SK-N-SH (cell line): Measurements from ENCODE around the gene ACER3. TPM values are rescaled to one million over a fixed set of nuclear protein-coding genes. Genes with fewer than 3 reads are reported as not detected.

Experiments
- CTCF ChIA-PET: fragments of 300-600, 350-600 bp; formaldehyde crosslinking; extraction: SDS; loops from one replicate; lab custom pipeline; 2021; lab: Yijun Ruan, JAX
- POLR2A ChIA-PET: fragments of 350-600 bp; sonication (Branson Sonifier 250); formaldehyde crosslinking; extraction: SDS; loops from one replicate; lab custom pipeline; 2020; ENCODE audit warnings: antibody characterized with exemption, inconsistent platforms; lab: Yijun Ruan, JAX
- DNase-seq: peaks from one replicate; pipeline ENCODE4 v3.0.0; 2012
- H2AFZ ChIP-seq: fragments of 200-600 bp; sonication (generic); 2 replicates; pipeline ENCODE4 v1.8.1; 2016; ENCODE audit warnings: antibody characterized with exemption, mild to moderate bottlenecking, low read depth
- H3F3A ChIP-seq: fragments of 200-600 bp; sonication (generic); replicated peaks from 2 replicates; pipeline ENCODE3; 2016; ENCODE audit warnings: antibody characterized with exemption, mild to moderate bottlenecking; ENCODE audit not compliant: insufficient read depth
- H3K27ac ChIP-seq, 2 experiments: fragments of 200-500 bp in 1 of 2; fragments of 200-600 bp in 1 of 2; sonication (Bioruptor generic) in 1 of 2; sonication (generic), shearing (Covaris generic) in 1 of 2; 2 replicates each; pipeline versions ENCODE4 v1.5.1 to v1.6.1; 2014 to 2016; ENCODE audit warnings: low read depth in 2 of 2, inconsistent platforms in 1 of 2, low read length in 1 of 2, mild to moderate bottlenecking in 1 of 2, mixed read lengths in 1 of 2
- H3K27me3 ChIP-seq: fragments of 200-600 bp; sonication (generic), shearing (Covaris generic); 2 replicates; pipeline ENCODE4 v1.6.1; 2016; ENCODE audit warnings: mixed run types; ENCODE audit not compliant: insufficient read depth
- H3K36me3 ChIP-seq, 2 experiments: fragments of 200-500 bp in 1 of 2; fragments of 200-600 bp in 1 of 2; sonication (Bioruptor generic) in 1 of 2; sonication (generic) in 1 of 2; replicated peaks in 1 of 2; 2 replicates each; pipeline versions ENCODE3 to v1.5.1; 2014 to 2016; ENCODE audit warnings: low read length in 1 of 2, mild to moderate bottlenecking in 1 of 2; ENCODE audit not compliant: insufficient read depth in 2 of 2, control insufficient read depth in 1 of 2
- H3K4me1 ChIP-seq, 2 experiments: fragments of 200-500 bp in 1 of 2; fragments of 200-600 bp in 1 of 2; sonication (Bioruptor generic) in 1 of 2; sonication (generic), shearing (Covaris generic) in 1 of 2; 2 replicates each; pipeline versions ENCODE4 v1.5.1 to v1.6.1; 2014 to 2016; ENCODE audit warnings: low read depth in 1 of 2, low read length in 1 of 2, mixed run types in 1 of 2; ENCODE audit not compliant: insufficient read depth in 2 of 2, control insufficient read depth in 1 of 2
- H3K4me2 ChIP-seq: fragments of 200-600 bp; sonication (generic), shearing (Covaris generic); 2 replicates; pipeline ENCODE4 v1.6.1; 2017; ENCODE audit warnings: mixed run types
- H3K4me3 ChIP-seq, 2 experiments: fragments of 200-500 bp in 1 of 2; fragments of 200-600 bp in 1 of 2; sonication (Bioruptor generic) in 1 of 2; sonication (generic), shearing (Covaris generic) in 1 of 2; 2 replicates each; pipeline versions ENCODE4 v1.5.1 to v1.8.1; 2014 to 2016; ENCODE audit warnings: low read depth in 2 of 2, inconsistent platforms in 1 of 2, low read length in 1 of 2, mild to moderate bottlenecking in 1 of 2, mixed read lengths in 1 of 2, moderate library complexity in 1 of 2
- H3K79me2 ChIP-seq: fragments of 200-600 bp; sonication (generic); 2 replicates; pipeline ENCODE4 v1.8.1; 2017; ENCODE audit warnings: mild to moderate bottlenecking; ENCODE audit not compliant: insufficient read depth
- H3K9ac ChIP-seq: fragments of 200-600 bp; sonication (generic); 2 replicates; pipeline ENCODE4 v1.6.1; 2017; ENCODE audit warnings: mixed run types
- H3K9me2 ChIP-seq: fragments of 200-600 bp; sonication (generic); 2 replicates; pipeline ENCODE4 v1.6.1; 2017; ENCODE audit warnings: mixed run types
- H3K9me3 ChIP-seq: fragments of 200-600 bp; sonication (generic); 2 replicates; pipeline ENCODE4 v1.6.1; 2017; ENCODE audit warnings: mixed run types, mild to moderate bottlenecking, moderate library complexity
- H4K20me1 ChIP-seq: fragments of 200-600 bp; sonication (generic); 2 replicates; pipeline ENCODE4 v1.6.1; 2017; ENCODE audit warnings: mild to moderate bottlenecking, mixed run types; ENCODE audit not compliant: insufficient read depth
- EP300 ChIP-seq, 2 experiments: IDR thresholded peaks; 2 replicates each; pipeline versions ENCODE4 v1.4.0 to v1.6.1; 2012; ENCODE audit warnings: borderline replicate concordance in 1 of 2, low read depth in 1 of 2, low read length in 1 of 2
- FOSL2 ChIP-seq: IDR thresholded peaks from 2 replicates; pipeline ENCODE4 v1.4.0; 2012; ENCODE audit warnings: low read depth, mild to moderate bottlenecking, moderate library complexity, borderline replicate concordance
- JUND ChIP-seq: IDR thresholded peaks from 2 replicates; pipeline ENCODE4 v1.4.0; 2012
- MXI1 ChIP-seq: IDR thresholded peaks from 2 replicates; pipeline ENCODE4 v1.6.1; 2012; ENCODE audit warnings: mild to moderate bottlenecking, low read depth, low read length, improper control_type of control experiment
- RAD21 ChIP-seq: IDR thresholded peaks from 2 replicates; pipeline ENCODE4 v1.6.1; 2012; ENCODE audit warnings: mild to moderate bottlenecking, low read length
- SMC3 ChIP-seq: IDR thresholded peaks from 2 replicates; pipeline ENCODE4 v1.6.1; 2012; ENCODE audit warnings: low read depth, low read length, improper control_type of control experiment
- TAF1 ChIP-seq: IDR thresholded peaks from 2 replicates; pipeline ENCODE4 v1.6.1; 2012; ENCODE audit warnings: low read depth, mild to moderate bottlenecking, low read length, moderate library complexity, borderline replicate concordance
- TCF12 ChIP-seq: IDR thresholded peaks from 2 replicates; pipeline ENCODE4 v1.4.0; 2012
- TEAD4 ChIP-seq: IDR thresholded peaks from 2 replicates; pipeline ENCODE4 v1.4.0; 2012; ENCODE audit warnings: mild to moderate bottlenecking, borderline replicate concordance; ENCODE audit not compliant: insufficient read depth
- WGBS: methylation state at CpG from one replicate; pipeline ENCODE4 v1.1.6; 2017; ENCODE audit warnings: low lambda C conversion rate; 5-methylcytosine and 5-hydroxymethylcytosine counted together
- polyA plus RNA-seq, 3 experiments: library from polyadenylated mRNA; depleted of rRNA; stranded (reverse); fragments of >200 nt; gene quantifications; 2 replicates each; pipeline ENCODE4 v1.2.3, GENCODE V29; 2012
- TF ChIP-seq, protein P1 (sequence below): IDR thresholded peaks from 2 replicates; pipeline ENCODE4; 2012
- TF ChIP-seq, protein P2 (sequence below): IDR thresholded peaks from 2 replicates; pipeline ENCODE4 v1.4.0; 2012; ENCODE audit warnings: low read depth, borderline replicate concordance
- TF ChIP-seq, protein P3 (sequence below): fragments of 150-350 bp; IDR thresholded peaks from 2 replicates; pipeline ENCODE4 v1.6.1; 2016; ENCODE audit warnings: mild to moderate bottlenecking, low read depth, low read length
- TF ChIP-seq, protein P4 (sequence below): fragments of 150-350 bp; IDR thresholded peaks from 2 replicates; pipeline ENCODE4 v1.6.1; 2017; ENCODE audit warnings: antibody characterized with exemption, low read length, low read depth, borderline replicate concordance

ACER3 gene
- polyA plus RNA-seq, 1 of the 3 experiments (the other 2 are of a cell fraction), result 5.4 TPM

DNA sequence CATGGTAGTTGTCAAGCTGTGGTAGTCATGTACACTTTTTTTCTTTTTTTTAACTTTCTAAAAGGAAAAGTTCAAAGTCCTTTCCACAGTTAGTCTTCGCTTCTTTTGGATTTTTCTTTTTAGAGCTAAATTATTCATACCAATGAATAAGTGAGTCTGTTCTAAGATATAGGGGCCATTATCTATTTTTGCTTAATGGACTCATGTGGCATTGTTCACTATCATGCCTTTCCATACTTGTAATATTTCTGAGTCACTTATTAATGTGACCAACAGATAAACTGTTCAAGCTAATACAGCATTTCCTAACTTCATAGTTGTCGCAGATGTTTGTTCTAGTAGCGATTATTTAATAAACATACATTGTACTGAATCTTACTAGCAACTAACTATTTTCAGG is 165.5 kb downstream of the ACER3 start (continued):
- TF ChIP-seq, protein P1, sequence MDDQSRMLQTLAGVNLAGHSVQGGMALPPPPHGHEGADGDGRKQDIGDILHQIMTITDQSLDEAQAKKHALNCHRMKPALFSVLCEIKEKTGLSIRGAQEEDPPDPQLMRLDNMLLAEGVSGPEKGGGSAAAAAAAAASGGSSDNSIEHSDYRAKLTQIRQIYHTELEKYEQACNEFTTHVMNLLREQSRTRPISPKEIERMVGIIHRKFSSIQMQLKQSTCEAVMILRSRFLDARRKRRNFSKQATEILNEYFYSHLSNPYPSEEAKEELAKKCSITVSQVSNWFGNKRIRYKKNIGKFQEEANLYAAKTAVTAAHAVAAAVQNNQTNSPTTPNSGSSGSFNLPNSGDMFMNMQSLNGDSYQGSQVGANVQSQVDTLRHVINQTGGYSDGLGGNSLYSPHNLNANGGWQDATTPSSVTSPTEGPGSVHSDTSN, result no peak
- TF ChIP-seq TEAD4 (no peak), MXI1 (no peak), EP300 (IDR thresholded peaks at IDR 0.05; ENCODE audit: borderline replicate concordance in 1 of 2, low read depth in 1 of 2, low read length in 1 of 2) (no peak), TCF12 (no peak)
- TF ChIP-seq, protein P2, sequence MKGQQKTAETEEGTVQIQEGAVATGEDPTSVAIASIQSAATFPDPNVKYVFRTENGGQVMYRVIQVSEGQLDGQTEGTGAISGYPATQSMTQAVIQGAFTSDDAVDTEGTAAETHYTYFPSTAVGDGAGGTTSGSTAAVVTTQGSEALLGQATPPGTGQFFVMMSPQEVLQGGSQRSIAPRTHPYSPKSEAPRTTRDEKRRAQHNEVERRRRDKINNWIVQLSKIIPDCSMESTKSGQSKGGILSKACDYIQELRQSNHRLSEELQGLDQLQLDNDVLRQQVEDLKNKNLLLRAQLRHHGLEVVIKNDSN, result no peak
- TF ChIP-seq, protein P3, sequence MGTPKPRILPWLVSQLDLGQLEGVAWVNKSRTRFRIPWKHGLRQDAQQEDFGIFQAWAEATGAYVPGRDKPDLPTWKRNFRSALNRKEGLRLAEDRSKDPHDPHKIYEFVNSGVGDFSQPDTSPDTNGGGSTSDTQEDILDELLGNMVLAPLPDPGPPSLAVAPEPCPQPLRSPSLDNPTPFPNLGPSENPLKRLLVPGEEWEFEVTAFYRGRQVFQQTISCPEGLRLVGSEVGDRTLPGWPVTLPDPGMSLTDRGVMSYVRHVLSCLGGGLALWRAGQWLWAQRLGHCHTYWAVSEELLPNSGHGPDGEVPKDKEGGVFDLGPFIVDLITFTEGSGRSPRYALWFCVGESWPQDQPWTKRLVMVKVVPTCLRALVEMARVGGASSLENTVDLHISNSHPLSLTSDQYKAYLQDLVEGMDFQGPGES, result no peak

DNA sequence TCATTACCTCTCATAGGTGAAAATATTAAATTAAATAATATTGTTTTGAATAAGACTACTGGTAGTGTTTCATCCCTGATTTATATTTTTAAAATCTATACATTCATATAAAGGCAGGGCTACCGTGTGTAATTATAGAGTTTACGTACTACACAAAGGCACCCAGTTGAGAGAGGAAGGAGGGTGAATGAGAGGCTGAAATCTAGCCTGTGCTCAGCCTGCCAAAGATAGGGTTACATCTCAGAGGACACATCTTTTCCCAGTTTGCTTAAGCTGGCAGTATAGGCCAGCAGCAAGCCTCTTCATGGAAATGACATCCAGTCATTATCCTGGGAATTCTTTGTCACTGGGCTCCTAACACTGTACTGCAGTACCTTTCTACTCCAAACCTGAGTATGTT is 166.0 kb downstream of the ACER3 start:
- H3K9me2 ChIP-seq, result no peaks in the 10 kb centered on the region
- H3K9me3 ChIP-seq, result no peaks in the 10 kb centered on the region
- H3K27me3 ChIP-seq, result no peaks in the 10 kb centered on the region
- no peak overlapping the region for H3K4me2 ChIP-seq
- no peak overlapping the region for H2AFZ ChIP-seq
- 97% methylated on average over 2 of the region's 2 CpGs for WGBS
- H3K27ac ChIP-seq, result no peak overlapping the region
- TF ChIP-seq, protein P1, result no peak
- TF ChIP-seq FOSL2, result no peak
- TF ChIP-seq RAD21, result no peak
- no peak for TF ChIP-seq JUND
- TF ChIP-seq TAF1, result no peak
- TF ChIP-seq TEAD4, result no peak
- TF ChIP-seq, protein P4, sequence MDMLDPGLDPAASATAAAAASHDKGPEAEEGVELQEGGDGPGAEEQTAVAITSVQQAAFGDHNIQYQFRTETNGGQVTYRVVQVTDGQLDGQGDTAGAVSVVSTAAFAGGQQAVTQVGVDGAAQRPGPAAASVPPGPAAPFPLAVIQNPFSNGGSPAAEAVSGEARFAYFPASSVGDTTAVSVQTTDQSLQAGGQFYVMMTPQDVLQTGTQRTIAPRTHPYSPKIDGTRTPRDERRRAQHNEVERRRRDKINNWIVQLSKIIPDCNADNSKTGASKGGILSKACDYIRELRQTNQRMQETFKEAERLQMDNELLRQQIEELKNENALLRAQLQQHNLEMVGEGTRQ, result no peak
- no peak for TF ChIP-seq SMC3
- peaks cover 0 to 2% of the 10 kb centered on the region in 2 experiments for H3K36me3 ChIP-seq
- no peaks in the 10 kb centered on the region for H3K79me2 ChIP-seq
- no peaks in the 10 kb centered on the region for H3K4me1 ChIP-seq
- H3K9ac ChIP-seq, result no peak overlapping the region
- H4K20me1 ChIP-seq, result no peaks in the 10 kb centered on the region
- no peak overlapping the region for H3K4me3 ChIP-seq
- DNase-seq, result no peak
- peaks cover 3% of the 10 kb centered on the region for H3F3A ChIP-seq
- ChIA-PET CTCF (interaction anchor here (1.6 to 9.6 kb wide), 4 partner anchors 14 to 107 kb away, joined by 4 to 53 read pairs (median 14); no protein-coding TSS in a partner anchor), POLR2A (no interaction called here)
